Stimulated activated CD4-positive, alpha-beta T cell treated with anti-CD3 and anti-CD28 coated beads, Interleukin-15, amount 100 ng/mL, for 1 hour (primary cell): Measurements from ENCODE around the gene TBC1D10B.
"Not testable (repeated sequence)": the region's sequence is repeated elsewhere in the genome, so short reads cannot be mapped to it uniquely, and the experiment has no call there.

Experiments
- DNase-seq, 2 donors: peaks; one replicate each; pipeline ENCODE4 v3.0.0-alpha.2; 2020; ENCODE audit warnings: low read depth in 1 of 2, low spot score in 1 of 2

The TBC1D10B gene

DNA sequence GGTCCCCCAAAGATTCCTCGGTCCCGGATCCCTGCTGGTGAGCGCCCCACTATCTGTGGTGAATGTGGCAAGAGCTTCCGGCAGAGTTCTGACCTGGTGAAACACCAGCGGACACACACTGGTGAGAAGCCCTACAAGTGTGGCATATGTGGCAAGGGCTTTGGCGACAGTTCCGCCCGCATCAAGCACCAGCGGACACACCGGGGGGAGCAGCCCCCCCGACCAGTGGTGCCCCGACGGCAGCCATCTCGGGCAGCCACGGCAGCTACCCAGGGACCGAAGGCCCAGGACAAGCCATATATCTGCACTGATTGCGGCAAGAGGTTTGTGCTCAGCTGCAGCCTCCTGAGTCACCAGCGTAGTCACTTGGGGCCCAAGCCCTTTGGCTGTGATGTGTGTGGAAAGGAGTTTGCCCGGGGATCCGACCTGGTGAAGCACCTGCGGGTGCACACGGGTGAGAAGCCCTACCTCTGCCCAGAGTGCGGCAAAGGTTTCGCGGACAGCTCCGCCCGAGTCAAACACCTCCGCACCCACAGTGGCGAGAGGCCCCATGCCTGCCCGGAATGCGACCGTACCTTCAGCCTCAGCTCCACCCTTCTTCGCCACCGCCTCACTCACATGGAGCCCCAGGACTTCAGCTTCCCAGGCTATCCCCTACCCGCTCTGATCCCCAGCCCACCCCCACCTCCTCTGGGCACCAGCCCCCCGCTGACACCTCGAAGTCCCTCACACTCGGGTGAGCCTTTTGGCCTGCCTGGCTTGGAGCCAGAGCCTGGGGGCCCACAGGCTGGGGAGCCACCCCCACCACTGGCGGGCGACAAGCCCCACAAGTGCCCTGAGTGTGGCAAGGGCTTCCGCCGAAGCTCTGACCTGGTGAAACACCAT lies 27.7 kb upstream of the TBC1D10B start:
- DNase-seq: no peak

DNA sequence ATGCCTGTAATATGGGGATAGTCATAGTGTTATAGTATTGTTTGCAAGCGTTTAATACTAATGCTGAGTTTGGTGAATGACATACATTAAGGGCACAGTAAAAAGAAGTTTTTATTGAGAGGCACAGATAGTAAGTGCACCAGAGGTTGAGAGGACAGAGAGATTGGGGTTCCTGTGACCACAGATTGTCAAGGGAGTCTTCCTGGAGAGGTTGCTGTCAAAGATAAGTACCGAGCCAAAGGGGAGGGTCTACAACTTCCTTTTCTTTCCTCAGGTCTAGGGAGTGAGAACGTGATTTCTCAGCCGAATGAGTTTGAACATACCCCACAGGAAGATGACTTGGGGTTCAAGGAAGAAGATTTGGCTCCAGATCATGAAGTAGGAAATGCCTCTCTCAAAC lies 26.8 kb upstream of the TBC1D10B start:
- no peak for DNase-seq

DNA sequence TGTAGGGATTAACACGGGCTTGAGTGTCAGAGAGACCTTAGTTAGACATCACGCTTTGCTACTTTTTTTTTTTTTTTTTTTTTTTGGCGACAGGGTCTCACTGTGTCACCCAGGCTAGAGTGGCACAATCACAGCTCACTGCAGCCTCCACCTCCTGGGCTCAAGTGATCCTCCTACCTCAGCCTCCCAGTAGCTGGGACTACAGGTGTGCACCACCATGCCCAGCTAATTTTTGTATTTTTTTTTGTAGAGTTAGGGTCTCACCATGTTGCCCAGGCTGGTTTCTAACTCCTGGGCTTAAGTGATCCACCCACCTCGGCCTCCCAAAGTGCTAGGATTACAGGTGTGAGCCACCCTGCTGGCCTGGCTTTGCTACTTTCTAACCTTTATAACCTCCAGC lies 26.3 kb upstream of the TBC1D10B start:
- not testable (repeated sequence) for DNase-seq

DNA sequence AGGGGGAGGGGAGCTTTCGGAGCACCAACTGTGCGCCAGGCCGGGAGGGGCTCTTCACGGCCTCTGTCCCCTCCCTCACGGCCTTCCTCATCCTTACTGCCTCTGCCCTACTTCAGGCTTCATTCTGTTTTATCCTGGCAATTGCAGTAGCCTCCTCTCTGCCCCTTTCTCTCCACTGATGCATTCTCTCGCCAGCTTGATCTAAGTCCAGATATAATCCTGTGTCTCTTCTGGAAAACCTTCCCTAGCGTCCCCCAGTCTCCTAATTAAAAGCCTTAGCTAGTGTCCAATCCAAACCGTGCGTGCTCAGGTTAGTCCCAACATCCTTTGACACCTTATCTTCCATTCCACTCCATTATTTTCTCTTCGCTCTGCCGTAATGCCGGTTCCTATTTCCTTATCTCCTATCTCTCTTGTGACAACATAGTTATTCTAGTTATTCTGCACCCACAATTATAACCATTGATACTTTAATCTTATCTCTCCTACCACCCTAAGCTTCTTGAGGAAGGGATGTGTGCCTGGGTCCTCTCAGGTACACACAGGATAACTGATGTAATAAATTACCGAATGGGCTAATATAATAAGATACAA lies 25.8 kb upstream of the TBC1D10B start:
- no peak for DNase-seq

DNA sequence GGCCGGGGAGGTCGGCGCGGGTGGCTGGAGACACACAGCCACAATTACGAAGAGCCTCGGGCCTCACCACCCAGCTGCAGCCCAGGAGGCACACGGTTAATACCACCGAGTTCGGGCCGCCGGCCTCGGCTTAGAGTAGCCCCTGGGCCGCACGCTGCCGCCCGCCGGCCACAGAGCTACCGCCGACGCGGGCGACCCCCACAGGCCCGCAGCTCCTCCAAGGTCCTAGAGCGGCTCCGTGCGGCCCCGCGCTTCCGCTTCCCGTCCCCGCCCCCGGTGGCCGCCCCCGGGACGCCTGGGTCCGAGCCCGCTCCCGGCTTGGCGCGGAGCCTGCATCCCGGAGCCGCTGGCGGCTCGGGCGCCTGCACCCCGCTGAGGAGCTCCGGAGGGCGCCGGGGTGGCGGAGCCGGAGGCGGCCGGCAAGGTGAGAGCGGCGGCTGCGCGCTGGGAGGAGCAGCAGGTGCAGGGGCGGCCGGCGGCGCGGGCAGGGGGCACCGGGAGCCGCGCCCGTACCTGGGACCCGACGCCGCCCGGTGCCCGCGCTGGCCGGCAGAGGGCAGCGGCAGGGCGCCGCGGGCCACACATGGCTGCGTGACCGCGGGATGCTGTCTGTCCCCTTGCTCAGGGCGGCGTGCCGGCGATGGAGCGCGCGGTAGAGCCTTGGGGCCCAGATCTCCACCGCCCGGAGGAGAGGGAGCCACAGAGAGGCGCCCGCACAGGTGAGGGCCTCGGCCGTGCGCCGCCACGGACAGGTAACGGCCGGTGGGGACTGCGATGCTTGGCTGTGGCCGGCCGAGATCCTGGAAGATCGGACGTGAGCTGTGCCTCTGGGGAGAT lies 25.1 kb upstream of the TBC1D10B start, which contains the start of gene ZNF48:
Gene ZNF48 (plus strand): TSS at position 266 of the 837 bp plus-strand sequence. CDS start 375 bp downstream, at position 641.
- DNase-seq: peak in 1 of 2 donors; percentile 58

DNA sequence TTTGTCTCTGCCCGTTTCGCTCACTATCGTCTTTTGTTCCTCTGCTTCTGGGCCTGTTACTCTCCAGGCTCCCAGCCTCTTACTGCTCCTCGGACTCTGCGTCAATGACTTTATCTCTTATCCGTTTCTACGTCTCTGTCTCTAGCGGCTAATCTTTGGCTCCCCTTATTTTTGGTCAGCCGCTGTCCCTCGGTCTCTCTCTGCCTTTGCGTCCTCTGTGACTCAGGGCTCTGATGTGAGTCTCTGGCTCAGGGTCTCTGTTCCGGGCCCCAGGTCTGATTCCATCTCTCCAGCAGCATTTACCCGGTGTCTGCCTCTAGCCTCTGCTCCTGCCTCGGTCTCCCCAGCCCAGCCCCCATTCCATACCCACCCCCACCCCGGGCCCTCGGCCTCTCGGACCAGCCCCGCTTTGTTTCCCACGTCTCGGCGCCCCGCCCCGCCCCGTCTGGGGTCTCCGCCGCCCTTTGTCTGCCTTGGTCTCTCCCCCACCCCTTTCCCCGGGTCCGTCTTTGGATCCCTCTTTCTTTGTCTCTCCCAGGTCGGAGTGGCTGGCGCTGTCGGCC lies 24.4 kb upstream of the TBC1D10B start:
- no peak for DNase-seq

DNA sequence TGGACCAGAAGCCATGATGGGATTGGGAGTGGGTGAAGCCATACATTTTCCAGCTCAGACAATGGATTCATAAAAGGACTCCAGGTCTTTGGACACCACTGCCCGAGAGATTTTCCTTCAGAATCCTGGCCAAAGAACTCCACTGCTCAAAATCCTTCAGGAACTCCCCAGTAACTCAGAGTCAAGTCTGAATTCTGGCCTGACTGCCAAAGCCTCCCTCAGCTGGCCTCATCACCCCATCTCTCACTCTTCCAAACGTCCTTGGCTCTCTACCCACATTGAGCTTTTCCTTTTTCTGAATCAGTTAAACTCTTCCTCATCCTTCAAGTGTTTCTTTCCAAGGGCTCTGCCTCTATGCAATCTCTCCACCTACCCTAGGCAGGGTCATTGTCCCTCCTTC lies 13.2 kb upstream of the TBC1D10B start:
- no peak for DNase-seq

DNA sequence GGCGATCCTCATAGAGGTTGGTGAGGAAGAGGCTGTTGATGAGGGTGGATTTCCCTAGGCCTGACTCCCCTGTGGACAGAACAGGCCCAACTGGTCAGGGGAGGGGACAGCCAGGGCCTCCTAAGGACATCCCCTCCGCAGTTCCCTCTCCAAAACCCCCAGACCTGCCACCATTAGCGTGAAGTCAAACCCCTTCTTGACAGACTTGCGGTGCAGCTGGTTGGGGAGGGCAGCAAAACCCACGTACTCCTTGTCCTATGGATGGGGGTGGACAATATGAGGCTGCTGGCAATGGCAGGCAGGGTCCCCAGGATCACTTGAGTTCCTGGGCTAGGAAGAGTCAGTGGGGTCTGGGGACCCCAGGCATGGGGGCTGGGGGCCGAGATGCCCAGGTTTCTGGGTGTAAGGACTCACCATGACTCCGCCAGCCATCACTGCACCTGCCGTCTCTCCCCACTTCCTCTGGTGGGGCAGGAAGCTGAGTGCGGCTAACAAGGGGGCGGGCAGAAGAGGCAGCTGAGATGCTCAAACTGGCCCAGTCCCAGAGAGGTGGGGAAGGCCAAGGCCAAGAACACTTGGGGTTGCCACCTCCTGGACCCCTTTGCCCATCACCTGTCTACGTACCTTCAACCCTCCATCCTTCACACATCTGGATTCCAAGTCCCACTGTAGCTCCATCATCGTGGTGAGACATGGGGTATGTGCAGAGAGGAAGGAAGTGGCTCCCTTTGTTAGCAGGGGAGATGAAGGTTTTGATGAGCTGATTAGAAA lies 12.0 kb upstream of the TBC1D10B start, which contains the start of gene SEPTIN1:
Gene SEPTIN1 (minus strand): TSS at position 451 of the 771 bp plus-strand sequence. CDS start 19 bp downstream, at position 432.
- DNase-seq: peak; percentile 55

DNA sequence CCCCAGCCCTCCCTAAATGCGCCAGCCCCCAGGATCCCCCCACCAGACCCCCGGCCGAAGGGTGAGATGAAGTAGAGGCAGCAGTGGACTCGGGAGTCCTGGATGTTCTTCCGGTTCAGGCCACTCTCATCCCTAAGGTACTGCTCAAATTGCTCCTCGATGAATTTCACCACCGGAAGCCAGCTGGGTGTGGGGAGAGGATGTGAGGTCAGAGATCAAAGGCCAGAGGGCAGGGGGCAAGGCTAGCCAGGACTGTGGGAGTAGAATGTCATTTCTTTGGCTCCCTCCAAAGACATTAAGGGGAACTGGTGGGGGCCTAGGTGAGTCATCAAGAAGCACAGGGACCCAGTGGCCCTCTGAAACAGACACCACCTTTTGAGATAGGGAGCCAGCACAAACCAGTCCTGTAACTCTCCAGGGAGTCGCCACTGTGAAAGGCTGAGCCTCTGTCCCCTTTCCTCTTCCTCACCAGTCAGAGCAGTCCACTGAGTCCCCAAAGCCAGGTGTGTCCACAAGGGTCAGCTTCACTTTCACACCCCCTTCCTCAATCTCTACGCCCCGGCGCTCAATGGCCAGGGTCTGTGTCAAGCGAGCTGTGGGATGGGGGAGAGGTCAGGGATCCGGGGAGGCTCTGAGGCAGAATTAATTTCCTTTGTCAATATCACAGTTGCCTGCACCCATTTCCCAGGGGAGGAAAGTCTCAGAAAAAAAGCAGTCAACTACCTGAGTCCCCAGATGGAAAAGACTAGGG lies 11.2 kb upstream of the TBC1D10B start:
- no peak for DNase-seq

DNA sequence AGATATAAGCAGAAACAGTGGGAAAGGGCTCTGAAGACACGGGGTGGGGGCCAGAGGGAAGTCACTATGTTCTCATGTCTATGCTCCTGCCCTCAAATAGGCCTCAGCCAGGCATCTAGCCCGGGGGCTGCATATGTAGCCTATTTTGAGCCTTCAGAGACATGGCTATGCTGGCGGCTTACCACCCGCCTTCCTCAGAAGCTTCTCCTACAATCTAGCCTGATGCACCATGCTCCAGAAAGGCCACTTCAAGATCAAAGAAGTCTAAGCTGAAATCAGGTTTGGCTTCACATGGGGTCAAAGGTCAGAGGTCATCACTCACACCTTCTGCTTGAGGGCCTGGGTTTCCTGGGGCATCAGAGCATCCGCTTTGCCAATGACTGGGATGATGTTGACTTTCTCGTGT lies 10.5 kb upstream of the TBC1D10B start:
- no peak for DNase-seq

DNA sequence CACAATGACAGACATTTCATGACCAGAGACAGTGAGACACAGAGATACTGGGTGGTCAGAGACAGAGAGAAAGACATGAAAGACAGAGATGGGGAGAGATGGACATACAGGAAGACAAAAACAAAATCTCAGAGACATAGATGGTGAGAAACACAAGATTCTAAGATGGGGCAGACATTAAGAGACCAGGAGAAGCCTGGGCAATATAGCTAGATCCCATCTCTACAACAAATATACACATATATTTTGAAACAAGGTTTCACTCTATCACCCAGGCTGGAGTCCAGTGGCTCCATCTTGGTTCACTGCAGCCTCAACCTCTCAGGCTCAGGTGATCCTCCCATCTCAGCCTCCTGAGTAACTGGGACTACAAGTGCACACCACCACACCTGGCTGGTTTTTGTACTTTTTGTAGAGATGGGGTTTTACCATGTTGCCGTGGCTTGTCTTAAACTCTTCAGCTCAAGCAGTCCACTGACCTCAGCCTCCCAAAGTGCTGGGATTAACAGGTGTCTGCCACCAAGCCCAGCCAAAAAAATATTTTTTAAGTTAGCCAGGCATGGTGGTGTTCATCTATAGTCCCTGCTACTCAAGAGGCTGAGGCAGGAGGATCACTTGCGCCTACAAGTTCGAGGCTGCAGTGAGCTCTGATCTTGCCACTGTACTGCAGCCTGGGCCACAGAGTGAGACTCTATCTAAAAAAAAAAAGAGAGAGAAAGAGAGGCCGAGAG lies 9.9 kb upstream of the TBC1D10B start:
- no peak for DNase-seq

DNA sequence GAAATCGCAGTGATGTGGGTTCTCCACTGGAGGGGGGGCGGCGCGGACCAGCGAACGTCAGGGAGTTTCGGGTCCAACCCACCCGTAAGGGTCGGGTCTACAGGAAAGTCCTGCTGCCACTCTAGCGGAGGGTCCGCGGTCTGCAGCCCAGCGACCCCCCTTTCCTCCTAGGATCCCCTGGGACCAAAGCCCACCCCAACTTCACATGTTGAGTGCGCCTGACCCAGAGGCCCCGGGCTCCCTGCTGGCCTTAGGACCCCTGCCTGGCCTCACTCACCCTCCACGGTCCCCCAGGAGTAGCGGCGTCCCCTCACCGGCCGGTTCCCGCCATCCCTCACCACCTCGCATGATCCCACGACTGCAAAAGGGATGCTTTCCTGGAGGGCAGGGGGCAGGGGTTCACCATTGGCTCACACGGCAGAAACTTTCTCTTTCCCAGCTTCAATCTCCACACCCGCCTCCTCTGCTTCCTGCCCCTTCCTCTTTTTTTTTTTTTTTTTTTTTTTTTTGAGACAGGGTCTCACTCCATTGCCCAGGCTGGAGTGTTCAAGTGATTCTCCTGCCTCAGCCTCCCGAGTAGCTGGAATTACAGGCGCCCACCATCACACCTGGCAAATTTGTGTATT lies 9.0 kb upstream of the TBC1D10B start:
- no peak for DNase-seq

DNA sequence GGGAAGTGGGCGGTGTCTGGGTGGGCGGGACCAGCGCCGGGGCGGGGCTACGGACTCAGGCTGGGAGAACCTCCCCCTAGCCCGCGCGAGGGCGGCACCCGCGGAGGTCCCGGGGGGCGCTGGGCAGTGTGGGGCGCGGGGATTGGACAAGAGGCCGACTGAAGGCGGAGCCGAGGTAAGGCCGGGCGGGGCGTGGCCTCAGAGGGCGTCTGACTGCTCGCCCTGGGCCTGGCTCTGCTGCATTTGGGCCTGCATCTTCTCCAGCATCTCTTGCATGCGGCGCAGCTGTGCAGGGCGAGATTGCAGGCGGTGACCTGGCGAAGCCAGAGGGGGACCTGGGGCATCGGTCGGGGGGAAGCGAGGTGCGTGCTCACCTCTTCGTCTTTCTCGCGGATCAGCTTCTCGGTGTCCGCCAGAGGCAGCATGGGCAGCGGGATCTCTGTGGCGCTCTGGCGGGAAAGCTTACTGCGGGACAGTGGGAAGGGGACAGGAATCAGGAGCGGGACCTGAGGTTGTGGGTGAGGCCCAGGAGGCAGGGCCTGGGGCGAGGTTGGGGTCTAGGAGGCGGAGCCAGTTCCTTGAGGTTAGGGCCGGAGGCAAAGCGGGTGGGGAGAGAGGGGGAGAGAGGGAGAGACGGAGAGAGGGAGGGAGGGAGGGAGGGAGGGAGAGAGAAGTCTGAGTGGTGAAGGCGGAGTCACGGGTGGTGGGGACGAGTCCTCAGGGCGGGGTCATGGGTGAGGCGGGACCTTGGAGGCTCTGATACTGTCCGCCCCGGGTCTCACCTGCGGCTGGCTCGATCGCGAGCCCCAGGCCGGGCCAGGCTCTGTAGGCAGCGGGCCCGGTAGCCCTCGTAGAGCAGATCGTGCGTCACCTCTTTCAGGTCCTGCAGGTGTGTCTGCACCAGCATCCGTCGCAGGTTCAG lies 8.2 kb upstream of the TBC1D10B start:
- peak; percentile 99 to 100 for DNase-seq

DNA sequence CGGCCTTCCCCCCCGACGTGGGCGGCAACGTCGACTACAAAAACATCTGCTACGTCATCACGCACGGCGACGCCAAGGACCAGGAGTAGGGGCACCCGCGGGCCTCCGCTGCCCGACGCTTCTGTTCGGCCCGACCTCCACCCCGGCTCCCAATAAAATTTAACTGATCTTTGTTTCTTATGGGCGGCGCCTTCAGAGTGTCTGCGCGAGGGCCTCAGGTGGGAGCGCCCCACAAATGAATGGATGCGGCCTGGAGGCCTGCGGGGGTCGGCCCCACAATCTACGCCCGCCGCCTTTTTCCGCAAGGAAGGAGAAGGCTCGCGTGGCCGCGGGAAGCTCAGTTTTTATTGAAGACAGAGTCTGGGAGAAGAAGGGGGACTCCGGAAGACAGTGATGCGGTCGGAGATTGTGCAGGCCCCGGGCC lies 7.5 kb upstream of the TBC1D10B start:
- peak; percentile 77 to 78 for DNase-seq

DNA sequence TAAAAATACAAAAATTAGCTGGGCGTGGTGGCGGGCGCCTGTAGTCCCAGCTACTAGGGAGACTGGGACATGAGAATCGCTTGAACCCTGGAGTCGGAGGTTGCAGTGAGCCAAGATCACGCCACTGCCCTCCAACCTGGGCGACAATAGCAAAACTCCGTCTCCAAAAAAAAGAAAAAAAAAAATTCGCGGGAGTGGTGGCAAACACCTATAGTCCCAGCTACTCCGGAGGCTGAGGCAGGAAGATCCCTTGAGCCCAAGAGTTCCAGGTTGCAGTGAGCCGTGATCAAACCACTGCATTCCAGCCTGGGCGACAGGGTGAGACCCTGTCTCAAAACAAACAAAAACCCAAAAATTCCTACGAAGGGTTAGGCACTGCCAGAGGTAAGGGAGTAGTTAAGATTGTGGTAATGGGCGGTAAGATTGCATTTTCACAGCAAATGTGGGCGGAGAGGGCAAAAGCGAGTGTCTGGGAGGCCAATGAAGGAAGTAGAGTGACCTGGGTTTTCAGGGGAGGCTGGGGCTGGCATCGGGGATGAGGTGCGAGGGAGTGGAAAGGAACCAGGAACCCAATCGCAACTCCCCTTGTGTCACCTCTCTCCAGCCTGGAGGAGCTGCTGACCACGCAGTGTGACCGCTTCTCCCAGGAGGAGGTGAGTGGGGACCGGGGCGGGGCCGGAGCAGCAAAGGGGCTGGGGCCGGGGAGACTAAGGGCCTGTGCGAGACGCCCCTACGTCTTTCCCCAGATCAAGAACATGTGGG lies 6.9 kb upstream of the TBC1D10B start:
- DNase-seq: no peak

DNA sequence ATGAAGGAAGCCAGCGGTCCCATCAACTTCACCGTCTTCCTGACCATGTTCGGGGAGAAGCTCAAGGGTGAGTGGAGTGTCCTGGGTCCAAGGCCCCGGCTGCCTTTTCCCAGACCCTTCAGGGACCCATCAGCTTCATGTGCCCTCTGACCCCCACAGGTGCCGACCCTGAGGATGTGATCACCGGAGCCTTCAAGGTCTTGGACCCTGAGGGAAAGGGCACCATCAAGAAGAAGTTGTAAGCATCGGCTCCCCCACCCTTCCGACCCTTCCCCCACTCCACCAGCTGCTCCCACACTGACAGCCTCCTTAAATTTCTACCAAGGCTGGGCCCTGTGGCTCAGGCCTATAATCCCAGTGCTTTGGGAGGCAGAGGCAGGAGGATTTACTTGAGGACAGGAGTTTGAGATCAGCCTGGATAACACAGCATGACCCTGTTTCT lies 6.2 kb upstream of the TBC1D10B start:
- no peak for DNase-seq

DNA sequence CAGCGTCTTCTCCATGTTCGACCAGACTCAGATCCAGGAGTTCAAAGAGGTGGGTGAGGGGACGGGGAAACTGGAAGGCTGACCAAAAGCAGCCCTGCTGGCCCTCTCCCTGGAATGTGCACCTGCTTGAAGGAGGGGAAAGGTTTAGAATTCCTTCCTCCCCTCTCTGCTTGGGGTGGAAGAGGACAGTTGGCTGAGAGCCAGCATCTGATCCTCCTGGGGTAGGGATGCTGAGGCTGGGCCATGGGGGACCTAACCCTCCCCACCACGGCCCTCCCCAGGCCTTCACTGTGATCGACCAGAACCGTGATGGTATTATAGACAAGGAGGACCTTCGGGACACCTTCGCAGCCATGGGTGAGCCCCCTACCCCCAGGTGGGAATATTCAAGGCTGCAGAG lies 5.6 kb upstream of the TBC1D10B start:
- no peak for DNase-seq
